K562 treated with DMSO at 1 percent for 24 hours (cell line): ENCODE data around the gene CCL28. TPM values are rescaled to one million over a fixed set of nuclear protein-coding genes. Genes with fewer than 3 reads are reported as not detected.

ENCODE experiments used
- total RNA-seq: library from RNA; unstranded; fragments of 300-600 nt; gene quantifications from 2 replicates; pipeline ENCODE4 v1.2.3, GENCODE V29; 2022; ENCODE audit warnings: low read depth; ENCODE audit not compliant: insufficient read depth

Gene CCL28
- not detected in 2 replicates for total RNA-seq

GRCh38 chr5:43412156-43412555, at the start of gene CCL28:
TSS of gene CCL28 (minus strand) at chr5:43412391. CDS start at chr5:43412316, 75 bp downstream.

Other genes starting within 250 kb of the CCL28 start
- gene NIM1K, start 220.2 kb downstream of the CCL28 start, total RNA-seq = 0.30 TPM in 1 of 2 replicates, not detected in the other
- gene HMGCS1, start 99.0 kb downstream of the CCL28 start, total RNA-seq = 16.3 and 29.2 TPM in 2 replicates
- 6.0 and 6.2 TPM in 2 replicates for gene TMEM267, start 71.5 kb upstream of the CCL28 start, total RNA-seq
- 3.8 and 6.2 TPM in 2 replicates for gene C5orf34, start 102.8 kb upstream of the CCL28 start, total RNA-seq
- 66.1 and 68.8 TPM in 2 replicates for gene PAIP1, start 144.7 kb upstream of the CCL28 start, total RNA-seq
- gene NNT, start 190.8 kb upstream of the CCL28 start, total RNA-seq = 25.4 and 31.8 TPM in 2 replicates